OCI-LY1 (cell line): ENCODE measurements around the gene LRIT2.

Experiments used
- CTCF ChIP-seq: fragments of 200-600 bp; sonication (generic), shearing (Covaris generic); IDR thresholded peaks from 2 replicates; pipeline ENCODE4 v1.5.1; 2017; ENCODE audit warnings: mild to moderate bottlenecking, antibody characterized with exemption, low read length, moderate library complexity, mixed read lengths
- EZH2 ChIP-seq: fragments of 200-600 bp; sonication (generic), shearing (Covaris generic); IDR thresholded peaks from 2 replicates; pipeline ENCODE4 v1.8.0; 2017; ENCODE audit warnings: borderline replicate concordance, mixed run types, mild to moderate bottlenecking, antibody characterized with exemption, low read length, moderate library complexity, mixed read lengths

GRCh38 chr10:84204122-84204521 lies 21.2 kb downstream of the LRIT2 start:
- peak; percentile 65 for TF ChIP-seq CTCF
- TF ChIP-seq EZH2, result no peak
